NCI-H1417 treated with DMSO at 0.1 percent for 48 hours (cell line): ENCODE measurements around the gene IFT122.
"Not testable (repeated sequence)": the region's sequence is repeated elsewhere in the genome, so short reads cannot be mapped to it uniquely, and the experiment has no call there.

ENCODE experiments used
- DNase-seq: peaks from one replicate; lab custom pipeline; 2025; lab: John Stamatoyannopoulos, UW

IFT122 gene, protein sequence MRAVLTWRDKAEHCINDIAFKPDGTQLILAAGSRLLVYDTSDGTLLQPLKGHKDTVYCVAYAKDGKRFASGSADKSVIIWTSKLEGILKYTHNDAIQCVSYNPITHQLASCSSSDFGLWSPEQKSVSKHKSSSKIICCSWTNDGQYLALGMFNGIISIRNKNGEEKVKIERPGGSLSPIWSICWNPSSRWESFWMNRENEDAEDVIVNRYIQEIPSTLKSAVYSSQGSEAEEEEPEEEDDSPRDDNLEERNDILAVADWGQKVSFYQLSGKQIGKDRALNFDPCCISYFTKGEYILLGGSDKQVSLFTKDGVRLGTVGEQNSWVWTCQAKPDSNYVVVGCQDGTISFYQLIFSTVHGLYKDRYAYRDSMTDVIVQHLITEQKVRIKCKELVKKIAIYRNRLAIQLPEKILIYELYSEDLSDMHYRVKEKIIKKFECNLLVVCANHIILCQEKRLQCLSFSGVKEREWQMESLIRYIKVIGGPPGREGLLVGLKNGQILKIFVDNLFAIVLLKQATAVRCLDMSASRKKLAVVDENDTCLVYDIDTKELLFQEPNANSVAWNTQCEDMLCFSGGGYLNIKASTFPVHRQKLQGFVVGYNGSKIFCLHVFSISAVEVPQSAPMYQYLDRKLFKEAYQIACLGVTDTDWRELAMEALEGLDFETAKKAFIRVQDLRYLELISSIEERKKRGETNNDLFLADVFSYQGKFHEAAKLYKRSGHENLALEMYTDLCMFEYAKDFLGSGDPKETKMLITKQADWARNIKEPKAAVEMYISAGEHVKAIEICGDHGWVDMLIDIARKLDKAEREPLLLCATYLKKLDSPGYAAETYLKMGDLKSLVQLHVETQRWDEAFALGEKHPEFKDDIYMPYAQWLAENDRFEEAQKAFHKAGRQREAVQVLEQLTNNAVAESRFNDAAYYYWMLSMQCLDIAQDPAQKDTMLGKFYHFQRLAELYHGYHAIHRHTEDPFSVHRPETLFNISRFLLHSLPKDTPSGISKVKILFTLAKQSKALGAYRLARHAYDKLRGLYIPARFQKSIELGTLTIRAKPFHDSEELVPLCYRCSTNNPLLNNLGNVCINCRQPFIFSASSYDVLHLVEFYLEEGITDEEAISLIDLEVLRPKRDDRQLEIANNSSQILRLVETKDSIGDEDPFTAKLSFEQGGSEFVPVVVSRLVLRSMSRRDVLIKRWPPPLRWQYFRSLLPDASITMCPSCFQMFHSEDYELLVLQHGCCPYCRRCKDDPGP

DNA sequence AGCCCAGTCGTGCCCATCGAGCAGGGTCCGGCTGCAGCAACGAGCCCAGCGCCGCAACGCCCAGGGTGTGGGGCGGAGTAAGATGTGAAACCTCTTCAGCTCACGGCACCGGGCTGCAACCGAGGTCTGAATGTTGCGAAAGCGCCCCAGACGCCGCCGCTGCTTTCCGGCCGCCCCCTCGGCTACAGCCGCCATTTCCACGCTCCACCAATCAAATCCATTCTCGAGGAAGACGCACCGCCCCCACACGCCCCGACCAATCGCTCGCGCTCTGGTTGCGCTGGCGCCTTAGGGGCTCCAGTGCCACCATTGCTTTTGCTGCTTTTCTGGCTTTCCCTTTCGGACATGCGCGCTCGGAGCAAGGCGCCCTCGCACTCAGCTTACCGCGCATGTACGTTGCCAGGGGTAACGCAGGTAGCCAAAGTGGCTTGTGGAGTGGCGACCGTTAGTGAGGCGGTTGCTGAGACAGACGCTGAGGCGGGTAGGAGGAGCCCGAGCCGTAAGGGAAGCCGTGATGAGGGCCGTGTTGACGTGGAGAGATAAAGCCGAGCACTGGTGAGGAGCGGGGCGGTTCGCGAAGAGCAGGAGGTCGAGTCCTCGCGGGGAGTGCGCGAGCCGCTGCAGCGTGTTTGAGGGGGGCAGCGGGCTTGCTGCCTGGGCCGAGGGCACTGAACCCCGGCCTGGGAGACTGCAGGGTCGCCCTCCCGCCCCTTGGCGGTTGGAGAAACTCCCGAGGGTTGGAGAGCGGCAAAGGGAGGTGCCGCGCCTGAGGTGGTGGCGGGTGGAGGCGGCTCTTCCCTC, at the start of gene IFT122, which contains the start of gene MBD4:
Gene IFT122 (plus strand): TSS at position 408 of the 801 bp plus-strand sequence. CDS start 107 bp downstream, at position 515.
Gene MBD4 (minus strand): TSS at position 132 of the 801 bp plus-strand sequence. CDS start 115 bp downstream, at position 17.
- DNase-seq = peak; percentile 100

DNA sequence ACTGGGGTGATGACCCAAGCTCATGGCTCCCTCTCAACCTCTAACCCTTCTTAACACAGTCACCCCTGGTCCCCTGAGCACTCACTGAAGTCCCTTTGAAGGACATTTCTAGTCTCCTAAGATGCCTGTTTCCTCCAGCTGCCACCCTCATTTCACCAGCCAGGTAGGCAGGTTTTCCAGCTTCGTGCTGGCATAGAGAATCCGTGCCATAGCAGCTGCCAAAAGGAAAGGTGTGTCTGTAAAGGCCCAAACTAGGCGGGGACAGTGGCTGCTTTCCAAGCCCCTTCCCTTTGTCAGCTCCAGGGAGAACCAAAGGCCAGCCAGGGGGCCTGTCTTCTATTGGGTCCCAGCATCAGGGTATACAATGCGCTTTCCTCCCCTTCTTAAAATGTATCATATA, 48.4 kb upstream of the IFT122 start:
- DNase-seq = not testable (repeated sequence)

DNA sequence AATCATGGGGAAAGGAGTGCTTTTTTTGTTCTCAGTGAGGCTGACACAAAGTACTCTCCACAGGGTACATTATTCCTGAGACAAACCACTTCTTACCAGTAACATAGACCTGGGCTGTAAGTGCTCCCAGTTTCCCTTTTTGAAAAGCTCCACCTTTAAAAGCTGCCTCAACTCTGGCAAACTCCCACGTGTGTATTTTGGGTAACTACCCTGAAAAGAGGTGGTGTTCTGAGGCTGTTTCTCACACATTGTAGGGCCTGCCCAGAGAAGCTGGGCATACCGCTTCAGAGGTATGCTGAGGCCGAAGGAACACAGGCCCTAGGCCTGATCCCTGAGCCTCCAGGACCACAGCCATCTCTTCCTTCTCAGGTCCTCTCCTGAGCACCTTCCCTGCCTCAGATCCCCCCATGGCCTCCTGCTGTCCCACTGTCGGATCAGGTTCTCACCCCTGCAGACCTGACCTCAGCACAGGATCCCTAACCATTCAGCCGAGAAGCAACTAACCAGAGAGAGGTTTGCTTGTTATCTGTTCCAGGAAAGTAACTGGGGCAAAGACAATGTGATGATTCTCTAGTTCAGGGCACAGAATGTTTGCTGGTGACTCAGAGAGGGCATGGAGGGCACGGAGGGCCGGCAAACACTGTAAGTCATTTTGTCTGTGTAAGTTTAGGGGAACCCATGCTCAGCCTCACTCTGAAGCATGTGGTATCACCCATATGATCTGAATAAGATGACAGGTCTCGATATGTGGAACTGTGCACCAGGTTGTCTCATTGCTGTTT, 47.7 kb upstream of the IFT122 start:
- DNase-seq = not testable (repeated sequence)

DNA sequence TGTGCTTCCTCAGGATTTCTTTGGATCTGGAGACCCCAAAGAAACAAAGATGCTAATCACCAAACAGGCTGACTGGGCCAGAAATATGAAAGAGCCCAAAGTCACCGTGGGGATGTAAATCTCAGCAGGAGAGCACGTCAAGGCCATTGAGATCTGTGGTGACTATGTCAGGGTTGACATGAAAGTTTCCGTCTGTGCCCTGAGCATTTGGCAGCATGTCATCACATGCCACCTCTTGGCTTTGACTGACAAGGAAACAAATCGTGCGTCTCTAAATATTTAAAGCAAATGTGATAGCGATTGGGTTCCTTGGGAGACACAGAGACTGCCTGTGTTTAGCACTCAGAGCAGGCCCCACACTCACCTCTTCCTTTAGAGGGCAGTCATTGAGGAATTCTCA, 46.8 kb upstream of the IFT122 start:
- DNase-seq = no peak

DNA sequence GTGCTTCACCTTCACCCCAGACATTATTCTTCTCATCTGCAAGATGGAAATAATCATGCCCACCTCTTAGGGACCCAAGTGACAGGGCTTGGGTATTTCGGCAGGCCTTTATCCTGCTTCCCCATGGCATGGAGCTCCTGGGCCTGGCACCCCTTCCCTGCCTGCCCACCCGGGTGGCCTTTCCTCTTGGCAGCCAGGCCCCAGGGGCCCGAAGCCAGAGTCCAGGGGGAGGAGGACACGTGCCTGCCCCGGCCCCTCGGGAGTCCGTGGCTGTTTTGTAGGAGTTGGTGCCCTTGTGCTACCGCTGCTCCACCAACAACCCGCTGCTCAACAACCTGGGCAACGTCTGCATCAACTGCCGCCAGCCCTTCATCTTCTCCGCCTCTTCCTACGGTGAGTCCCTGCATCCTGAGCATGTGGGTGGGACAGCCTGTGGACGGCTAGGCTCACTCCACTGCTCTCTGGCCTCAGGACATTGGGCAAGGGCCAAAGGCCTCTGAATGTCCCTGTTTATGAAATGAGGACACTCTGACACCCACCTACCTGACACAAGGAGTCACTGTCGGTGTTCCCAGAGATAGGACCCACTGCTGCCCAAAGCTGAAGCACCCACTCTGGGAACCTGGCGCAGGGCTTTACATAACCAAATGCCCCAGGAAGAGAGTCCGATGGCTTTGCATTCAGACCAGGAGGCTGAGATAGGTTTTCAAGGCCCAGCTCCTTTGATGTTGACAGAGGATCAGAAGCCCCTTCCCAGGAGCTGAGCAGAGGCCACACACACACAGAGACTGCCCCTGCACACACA, 46.1 kb upstream of the IFT122 start:
- not testable (repeated sequence) for DNase-seq

DNA sequence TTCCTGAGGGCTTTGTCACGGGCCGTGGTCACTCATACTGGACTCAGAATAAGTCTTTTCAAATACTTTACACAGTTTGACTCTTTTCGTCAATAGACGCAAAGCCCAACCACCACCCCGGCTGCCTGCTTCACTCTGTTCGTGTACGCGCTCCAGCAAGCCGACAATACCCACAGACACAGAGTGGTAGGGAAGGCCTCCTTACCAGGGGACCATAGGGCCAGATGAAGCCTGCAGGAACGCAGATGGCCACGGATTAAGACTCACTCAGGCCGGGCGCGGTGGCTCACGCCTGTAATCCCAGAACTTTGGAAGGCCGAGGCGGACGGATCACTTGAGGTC, 41.2 kb upstream of the IFT122 start:
- DNase-seq = no peak

DNA sequence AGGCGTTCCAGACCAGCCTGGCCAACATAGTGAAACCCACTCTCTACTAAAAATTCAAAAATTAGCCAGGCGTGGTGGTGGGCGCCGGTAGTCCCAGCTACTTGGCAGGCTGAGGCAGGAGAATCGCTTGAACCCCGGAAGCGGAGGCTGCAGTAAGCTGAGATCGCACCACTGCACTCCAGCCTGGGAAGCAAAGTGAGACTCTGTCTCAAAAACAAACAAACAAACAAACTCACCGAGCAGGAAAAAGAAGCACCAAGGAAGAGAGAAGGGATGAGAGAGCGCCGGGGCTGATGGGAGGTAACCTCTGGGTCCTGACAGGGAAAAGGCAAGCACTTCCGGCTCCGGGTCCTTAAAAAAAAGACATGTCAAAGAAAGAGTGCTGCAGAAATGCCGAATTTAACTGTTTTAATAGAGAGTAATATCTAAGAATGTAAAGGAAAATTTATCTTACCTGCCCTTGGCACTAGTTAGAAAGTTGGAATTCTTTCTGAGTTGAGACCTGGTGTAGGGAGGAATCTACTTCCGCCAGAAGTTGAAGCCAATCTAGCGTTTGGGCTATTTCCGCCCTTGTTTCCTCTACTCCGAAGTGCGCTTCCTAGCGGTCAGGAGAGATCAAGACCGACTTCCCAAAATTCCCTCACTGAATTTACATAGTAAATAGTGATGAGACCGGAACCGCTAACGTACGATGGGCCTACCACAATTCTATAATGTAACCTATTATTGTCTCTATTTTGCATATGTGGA, 40.7 kb upstream of the IFT122 start:
- DNase-seq = peak; percentile 97

DNA sequence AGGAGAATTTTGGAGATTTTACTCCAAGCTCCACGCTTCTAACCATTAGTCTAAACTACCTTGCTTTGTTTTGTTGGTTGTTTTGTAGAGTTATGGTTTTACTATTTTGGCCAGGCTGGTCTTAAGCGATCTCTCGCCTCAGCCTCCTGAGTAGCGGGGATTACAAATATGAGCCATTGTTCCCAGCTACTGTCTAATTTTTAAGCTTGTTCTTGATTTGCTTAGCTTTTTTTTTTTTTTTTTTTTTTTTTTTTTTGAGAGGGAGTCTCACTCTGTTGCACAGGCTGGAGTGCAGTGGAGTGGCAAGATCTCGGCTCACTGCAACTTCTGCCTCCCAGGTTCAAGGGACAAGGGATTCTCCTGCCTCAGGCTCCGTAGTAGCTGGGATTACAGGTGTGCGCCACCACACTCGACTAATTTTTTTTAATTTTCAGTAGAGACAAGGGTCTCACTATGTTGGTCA, 40.1 kb upstream of the IFT122 start:
- no peak for DNase-seq

DNA sequence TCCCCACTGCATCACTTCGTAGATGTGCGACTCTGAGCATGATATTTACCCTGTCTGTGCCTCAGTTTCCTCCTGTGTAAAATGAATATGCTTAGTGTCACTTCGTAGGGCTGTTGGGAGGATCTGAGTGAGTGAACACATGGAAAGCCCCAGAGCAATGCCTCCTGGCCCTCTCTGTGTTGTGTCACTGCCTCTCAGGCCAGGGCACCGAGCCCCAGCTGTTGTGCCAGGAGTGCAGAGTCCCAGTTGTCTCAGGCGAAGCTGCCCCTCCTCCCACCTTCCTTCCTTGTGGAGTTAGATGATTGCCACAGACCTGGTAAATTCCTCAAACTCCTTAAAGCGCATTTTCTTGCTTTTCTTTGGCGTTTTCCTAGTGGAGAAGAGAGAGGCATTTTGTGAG, 37.8 kb upstream of the IFT122 start:
- DNase-seq = no peak

DNA sequence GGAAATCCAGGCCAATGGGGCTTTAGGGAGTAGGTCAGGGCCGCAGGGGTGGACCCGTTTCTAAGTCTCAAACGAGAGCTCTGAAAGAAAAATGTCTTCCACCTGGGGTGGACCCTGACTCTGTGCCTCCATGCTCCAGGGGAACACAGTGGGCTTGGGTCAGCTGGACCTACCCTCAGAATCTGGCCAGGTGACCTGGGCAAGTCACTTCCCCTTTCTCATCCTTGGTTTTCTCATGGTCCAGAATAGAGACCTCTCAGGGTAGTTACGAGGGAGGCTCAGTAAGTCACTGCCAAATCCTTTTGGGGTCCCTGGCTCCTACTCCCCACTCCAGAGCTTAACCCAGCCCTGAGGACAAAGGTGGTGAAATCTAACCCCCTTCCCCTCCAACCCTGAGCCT, 37.4 kb upstream of the IFT122 start:
- DNase-seq = no peak

DNA sequence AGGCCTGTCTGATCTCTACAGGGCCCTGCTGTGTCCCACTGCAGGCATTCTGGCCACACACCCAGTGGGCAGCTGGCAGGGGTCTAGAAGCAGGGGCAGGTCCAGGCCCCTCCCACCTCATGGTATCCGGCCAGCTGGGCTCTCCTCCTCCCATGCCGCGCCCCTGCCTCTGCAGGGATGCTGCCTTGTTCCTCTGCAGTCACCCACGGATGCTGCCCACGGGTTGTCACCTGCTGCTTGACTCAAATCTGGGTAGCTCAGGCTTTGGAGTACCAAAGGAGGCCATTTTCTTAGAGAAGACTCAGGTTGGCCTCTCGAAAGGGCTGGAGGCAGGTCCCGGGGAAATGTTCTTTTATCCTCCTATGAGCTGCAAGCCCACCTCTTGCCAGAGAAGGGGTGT, 36.6 kb upstream of the IFT122 start:
- no peak for DNase-seq

DNA sequence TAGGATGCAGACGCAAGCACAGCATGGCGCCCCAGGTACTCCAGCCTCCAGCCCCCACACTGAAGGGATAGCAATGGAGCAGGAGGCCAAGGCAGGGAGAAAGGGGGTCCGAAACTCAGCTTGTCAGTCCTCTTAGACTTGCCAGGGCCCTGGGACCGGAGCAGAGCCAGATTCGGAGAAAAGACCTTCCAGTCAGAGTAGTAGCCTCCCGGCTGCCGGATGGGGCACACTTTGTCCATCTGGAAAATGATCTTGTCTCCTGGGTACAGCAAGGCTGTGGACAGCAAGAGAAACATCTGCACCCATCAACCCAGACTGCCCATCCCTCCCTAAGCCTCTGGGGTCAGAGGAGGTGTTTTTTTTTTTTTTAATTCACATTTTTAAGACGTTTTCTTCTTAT, 35.9 kb upstream of the IFT122 start:
- no peak for DNase-seq

DNA sequence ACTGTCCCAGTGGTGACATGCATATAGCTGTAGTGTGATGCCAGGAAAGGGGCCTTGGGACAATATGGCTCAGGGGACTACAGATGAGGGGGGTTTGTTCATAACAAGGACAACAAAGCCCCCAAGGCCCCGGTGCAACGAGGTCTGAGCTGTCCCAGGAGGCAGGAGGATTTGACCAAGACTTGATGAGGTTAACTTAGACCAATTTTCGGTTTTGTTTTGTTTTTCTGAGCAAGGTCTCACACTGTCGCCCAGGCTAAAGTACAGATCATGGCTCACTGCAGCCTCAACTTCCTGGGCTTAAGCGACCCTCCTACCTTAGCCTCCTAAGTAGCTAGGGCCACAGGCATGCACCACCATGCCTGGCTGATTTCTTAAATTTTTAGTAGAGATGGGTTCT, 35.4 kb upstream of the IFT122 start:
- DNase-seq = no peak

DNA sequence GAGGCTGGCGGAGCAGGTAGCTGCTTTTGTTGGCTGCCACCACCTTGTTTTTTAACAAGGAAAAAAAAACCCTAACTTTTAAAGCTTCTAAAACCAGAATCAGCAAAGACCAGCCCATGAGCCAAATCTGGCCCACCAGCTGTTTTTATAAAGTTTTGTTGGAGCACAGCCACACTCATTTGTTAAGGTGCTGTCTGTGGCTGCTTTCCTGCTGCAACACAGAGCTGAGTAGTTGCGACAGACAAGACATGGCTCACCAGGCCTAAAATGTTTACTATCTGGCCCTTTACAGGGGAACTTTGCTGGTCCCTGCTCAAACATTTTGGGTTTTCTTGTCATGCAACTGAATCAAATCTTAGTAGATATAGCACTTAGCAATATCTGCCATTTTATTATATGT, 30.5 kb upstream of the IFT122 start:
- no peak for DNase-seq

DNA sequence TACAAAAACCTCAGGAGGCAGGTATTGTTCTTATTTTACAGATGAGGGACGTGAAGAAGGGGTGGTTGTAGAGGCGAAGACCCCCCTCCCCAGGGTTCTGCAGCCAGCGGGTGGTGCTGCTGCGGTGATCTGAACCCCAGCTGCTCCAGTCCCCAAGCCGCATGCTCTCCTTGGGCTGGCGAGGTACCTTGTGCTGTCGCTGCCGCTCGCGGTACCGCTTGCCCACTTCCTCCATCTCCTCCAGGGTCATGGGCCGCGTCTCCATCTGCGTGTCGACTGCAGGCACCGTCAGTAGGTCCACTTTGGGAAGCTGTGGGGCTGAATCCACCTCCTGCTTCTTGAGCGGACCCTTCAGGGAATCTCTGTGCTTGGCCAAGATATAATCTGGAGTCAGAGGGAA, 29.1 kb upstream of the IFT122 start:
- DNase-seq = no peak

DNA sequence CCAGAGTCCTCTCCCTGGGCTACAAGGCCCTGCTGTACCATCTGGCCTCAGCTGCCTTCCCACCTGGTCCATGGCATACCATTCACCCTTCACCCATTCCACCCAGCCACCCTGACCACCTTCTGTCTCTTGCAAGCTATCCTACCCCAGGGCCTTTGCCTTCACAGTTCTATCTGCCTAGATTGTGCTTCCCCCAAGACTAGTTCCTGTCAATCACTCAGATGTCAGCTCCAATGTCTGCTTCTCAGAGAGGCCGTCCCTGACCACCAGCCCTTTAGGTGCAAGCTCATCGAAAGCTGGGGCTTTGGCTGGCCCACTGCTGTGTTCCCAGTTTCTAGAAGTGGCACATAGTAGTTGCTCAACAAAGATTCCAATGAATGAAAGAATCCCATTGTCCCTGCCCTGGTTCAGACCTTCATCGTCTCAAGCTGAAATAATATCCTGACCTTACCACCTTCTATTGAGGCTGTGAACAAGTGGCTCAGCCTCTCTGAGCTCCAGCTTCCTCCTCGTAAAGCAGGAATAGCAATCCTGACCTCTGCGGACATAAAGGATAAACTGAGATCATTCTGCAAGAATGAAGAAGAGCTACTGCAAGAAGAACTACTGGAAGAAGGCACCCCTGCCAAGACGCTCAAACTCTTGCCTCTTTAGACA, 27.4 kb upstream of the IFT122 start:
- DNase-seq = no peak

DNA sequence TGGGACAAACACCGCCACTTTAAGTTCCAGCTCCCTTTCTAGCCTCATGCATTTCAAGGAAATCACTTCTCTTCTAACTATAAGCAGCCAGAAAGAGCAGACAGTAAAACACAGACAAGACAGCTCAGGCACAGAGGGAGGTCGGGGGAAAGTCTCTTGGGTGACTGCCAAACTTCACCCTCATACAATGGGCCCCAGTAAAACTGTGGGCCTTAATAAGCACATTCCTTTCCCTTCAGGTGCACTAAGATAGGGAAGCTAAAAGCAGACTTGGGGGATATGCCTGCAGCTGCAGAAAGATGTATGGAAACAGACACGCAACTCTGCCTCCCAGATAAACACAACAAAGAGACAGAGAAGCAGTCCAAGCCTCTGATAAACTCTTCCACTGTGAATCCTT, 26.8 kb upstream of the IFT122 start:
- not testable (repeated sequence) for DNase-seq
